ENCODE results near the gene EPHB2.
A peak's percentile ranks its signal among the peaks of the same experiment; 100 is the strongest.
"Not testable (repeated sequence)": the region's sequence is repeated elsewhere in the genome, so short reads cannot be mapped to it uniquely, and the experiment has no call there.

EPHB2 gene

DNA sequence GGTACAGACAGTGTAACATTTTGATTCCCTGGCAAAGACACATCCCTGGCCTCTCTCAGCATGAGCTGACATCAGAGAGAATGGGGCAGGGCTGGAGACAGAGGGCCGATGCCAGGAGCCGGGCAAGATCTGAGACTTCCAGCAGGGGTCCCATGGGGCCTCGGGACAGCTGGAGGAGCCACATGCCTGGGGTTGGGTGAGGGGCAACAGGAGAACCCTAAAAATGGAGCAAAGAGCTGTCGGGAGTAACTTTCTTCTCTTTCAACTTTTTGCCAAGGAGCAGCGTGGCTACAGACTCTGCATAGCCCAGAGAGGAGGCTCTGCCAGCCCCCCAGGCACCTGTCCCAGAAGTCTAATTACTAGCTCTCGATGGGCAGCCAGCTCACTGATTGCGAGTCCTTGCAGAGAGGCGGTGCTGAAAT is 131.2 kb downstream of the EPHB2 start:
- no peak for DNase-seq
- in situ Hi-C loops (cut with MboI; ENCODE audit: low pct_unique_long_range_greater_than_20kb, low sequenced_read_pairs), result no loop called here

DNA sequence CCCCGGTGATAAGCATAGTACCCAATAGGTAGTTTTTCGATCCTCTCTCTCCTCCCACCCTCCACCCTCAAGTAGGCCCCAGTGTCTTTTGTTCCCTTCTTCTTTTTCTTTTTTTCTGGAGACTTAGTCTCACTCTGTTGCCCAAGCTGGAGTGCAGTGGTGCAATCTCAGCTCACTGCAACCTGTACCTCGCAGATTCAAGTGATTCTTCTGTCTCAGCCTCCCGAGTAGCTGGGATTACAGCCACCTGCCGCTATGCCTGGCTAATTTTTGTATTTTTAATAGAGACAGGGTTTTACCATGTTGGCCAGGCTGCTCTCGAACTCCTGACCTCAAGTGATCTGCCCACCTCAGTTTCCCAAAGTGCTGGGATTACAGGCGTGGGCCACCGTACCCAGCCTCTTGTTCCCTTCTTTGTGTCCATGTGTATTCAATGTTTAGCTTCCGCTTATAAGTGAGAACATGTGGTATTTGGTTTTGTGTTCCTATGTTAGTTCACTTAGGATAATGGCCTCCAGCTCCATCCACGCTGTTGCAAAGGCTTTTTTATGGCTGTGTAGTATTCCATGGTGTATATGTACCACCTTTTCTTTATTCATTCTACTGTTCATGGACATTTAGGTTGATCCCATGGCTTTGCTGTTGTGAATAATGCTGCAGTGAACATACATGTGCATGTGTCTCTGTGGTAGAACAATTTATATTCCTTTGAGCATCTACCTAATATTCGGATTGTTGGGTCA is 133.0 kb downstream of the EPHB2 start:
- DNase-seq; in situ Hi-C loops (cut with MboI; ENCODE audit: low pct_unique_long_range_greater_than_20kb, low sequenced_read_pairs): not testable (repeated sequence)

DNA sequence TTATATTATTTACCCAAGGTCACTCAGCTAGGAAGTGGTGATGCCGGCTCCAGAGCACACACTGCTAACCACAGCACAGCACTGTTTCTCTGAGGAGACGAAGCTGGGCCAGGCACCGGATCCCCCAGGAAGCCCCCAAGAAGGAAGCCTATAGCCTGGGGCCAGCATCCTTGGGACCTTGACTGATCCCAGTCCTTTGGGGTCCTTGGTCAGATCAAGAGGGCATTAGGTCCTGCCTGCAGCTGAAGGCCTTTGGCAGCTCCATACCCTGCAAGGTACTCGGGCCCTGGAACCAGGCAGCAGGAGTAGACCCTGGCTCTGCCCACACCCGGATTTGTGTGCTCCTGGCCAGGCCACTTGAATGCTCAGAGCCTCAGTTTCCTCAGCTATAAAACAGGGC is 134.0 kb downstream of the EPHB2 start:
- no peak for DNase-seq
- in situ Hi-C loops (cut with MboI; ENCODE audit: low pct_unique_long_range_greater_than_20kb, low sequenced_read_pairs), result no loop called here

DNA sequence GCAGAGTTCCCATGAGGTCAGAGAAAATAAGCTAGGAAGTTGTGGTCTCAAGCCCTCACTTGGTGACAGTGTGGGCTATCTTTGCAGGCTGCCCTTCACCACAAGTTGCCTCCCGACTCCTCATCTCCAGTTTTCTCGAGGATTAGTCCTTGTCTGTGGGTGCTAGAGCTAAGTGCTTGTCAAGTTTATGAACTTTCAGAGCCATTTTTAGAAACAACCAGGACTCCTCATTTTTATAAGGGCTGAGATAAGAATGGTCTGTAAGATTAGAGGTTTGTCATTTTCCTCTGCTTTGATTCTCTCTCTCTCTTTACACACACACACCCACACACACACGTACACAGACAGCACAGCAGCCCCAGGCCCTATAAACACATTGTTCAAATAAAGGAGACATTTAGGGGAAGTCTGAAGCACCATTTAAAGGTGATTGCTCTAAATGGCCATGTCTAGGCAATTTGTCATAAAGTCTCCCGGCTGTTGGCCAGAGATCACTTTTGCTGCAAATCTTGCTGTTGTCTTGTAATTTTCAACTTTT is 134.8 kb downstream of the EPHB2 start:
- no peak for DNase-seq
- in situ Hi-C loops (cut with MboI; ENCODE audit: low pct_unique_long_range_greater_than_20kb, low sequenced_read_pairs), result no loop called here

DNA sequence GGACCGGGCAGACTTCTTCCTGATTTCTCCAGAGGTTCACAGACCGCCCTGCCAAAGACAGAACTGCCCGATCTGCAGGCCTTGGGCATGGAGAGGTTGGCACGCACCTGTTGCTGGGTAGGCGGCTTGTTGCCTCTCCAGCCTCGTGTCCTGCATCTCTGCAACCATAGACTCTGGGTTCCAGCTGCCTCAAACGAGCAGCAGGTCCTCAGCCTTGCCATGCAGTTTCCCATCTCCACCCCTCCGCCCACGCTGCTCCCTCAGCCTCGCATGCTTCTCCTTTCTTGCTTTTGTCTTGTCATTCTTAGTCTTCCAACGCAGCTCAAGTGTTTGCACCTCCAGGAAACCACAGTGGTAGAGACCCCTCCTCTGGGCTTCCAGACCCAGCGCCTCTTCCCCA is 135.8 kb downstream of the EPHB2 start:
- DNase-seq, result no peak
- in situ Hi-C loops (cut with MboI; ENCODE audit: low pct_unique_long_range_greater_than_20kb, low sequenced_read_pairs), result no loop called here

DNA sequence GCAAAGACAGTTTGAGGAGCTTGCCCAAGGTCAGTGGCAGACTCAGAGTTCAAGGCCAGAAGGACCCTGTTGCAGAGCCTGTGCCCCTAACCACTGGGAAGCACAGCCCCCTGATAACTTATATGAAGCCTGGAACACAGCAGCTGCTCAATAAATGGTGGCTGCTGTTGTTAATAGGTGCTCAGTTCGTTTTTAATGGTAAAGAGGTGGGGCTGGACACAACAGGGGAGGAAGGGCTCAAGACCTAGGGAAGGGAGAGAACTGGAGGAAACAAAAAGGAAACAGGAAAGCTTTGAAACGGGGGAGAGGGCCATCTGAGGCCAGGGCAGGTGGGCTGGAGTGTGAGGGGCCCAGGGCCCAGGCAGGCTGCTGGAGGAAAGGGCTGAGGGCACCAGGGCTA is 136.6 kb downstream of the EPHB2 start:
- in situ Hi-C loops (cut with MboI; ENCODE audit: low pct_unique_long_range_greater_than_20kb, low sequenced_read_pairs), result no loop called here
- DNase-seq, result no peak

DNA sequence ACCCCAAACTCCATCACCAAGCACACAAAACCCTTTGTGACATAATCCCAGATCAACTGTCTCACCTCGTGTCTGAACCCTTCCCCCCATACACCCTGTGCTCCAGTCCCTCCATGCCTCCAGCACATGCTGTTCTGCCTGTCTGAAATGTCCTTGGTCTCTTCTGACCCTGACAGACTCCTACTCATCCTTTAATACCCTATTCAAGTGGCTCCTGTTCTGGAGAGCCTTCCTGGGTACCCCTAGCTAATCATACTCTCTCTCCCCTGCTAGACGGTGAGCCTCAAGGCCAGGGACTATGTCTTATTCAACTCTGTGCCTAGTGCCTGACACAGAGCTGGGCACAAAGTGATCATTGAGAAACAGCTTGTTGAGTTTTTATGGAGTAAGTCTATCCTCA is 137.1 kb downstream of the EPHB2 start:
- in situ Hi-C loops (cut with MboI; ENCODE audit: low pct_unique_long_range_greater_than_20kb, low sequenced_read_pairs), result no loop called here
- DNase-seq, result no peak

DNA sequence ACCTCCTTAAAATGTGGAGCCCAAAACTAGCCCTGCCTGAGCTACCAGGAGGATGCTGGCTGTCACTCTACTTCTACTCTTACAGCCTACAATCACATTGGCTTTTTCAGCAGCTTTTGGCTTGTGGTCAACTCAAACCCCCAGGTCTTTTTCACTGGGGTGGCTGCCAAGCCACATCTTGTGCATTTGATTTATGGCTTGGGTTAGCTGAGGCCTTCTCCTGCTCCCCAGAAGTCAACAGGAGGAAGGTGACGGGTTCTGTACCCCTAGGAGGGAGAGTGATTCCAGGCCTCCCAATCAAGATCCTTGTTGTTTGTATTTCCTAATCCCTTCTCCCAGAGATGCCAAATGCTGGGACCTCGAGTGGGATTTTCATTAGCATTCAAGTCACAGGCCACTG is 137.8 kb downstream of the EPHB2 start:
- in situ Hi-C loops (cut with MboI; ENCODE audit: low pct_unique_long_range_greater_than_20kb, low sequenced_read_pairs), result no loop called here
- no peak for DNase-seq

DNA sequence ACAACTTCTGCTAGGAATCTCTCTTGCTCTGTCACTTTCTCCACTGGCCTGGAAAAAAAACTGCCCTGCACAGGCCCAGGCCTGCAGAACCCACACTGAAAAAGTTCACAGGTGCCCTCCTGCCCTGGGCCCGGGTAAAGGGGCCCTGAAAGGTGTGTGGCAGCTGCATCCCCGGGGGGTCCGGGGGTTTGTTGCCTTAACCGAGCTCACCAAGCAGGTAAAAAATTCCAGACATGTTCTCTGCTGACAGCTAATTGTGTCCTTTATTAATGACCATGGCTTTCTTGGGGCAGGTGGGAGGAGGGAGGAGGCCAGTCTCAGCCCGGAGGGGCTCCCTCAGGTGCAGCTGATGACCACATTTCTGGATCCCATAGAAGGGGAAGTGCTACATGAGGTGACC is 139.1 kb downstream of the EPHB2 start:
- no peak for DNase-seq

DNA sequence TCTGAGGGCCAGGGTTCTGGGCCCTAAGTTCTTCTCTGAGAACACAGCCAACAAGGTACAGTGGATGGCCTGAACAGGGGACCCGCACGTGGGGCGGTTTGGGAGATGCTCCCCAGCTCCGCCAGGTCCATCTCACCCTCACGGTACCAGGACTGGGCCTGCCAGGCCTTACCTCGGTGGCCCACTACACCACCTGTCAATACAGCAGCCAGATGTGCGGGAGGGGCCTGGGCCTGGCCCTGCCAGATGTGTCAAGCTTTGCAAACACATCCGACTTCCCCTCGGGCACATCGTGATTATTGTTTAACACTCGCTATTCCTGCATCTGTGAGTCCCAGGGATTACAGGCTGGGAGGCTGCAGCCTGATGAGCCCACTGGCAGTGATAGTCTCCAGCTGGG is 139.6 kb downstream of the EPHB2 start:
- no peak for DNase-seq
- in situ Hi-C loops (cut with MboI; ENCODE audit: low pct_unique_long_range_greater_than_20kb, low sequenced_read_pairs), result no loop called here

More for the DNA sequence above, 139.1 kb downstream of the EPHB2 start:
- in situ Hi-C loops (cut with MboI; ENCODE audit: low pct_unique_long_range_greater_than_20kb, low sequenced_read_pairs), result no loop called here

DNA sequence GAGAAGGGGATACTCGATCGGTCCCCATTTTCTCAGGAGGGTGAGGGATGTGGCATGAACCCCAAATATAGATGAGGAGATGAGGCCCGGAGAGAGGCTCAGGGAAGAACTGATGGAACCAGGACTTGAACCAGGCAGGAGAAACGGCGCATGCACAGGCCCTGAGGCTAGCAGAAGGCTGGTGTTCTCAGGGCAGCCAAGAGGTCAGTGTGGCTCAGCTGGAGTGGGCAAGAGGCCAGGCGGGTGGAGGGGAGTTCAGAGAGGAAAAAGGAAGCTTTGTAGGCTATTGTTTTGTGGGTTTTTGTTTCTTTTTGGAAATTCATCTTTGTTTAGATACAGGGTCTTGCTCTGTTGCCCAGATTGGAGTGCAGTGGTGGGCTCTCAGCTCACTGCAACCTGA is 140.0 kb downstream of the EPHB2 start:
- in situ Hi-C loops (cut with MboI; ENCODE audit: low pct_unique_long_range_greater_than_20kb, low sequenced_read_pairs), result no loop called here
- DNase-seq, result no peak

DNA sequence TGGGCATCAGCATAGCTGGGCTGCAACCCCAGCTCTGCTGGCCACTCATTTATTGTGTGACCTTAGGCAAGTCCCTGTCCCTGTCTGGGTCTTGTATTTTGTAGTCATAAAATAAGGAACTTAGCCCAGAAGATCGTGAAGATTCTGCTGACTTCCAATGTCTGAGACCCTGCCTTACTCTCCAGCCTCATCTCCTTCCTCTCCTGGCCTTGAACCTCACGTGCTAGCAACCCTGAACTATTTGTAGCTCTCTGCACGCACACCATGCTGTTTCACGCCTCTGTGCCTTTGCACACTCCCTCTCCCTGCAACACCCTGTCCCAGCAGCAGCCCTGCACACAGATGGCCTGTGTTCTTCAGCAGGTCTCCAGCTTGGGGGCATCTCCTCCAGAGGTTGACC is 140.9 kb downstream of the EPHB2 start:
- in situ Hi-C loops (cut with MboI; ENCODE audit: low pct_unique_long_range_greater_than_20kb, low sequenced_read_pairs), result no loop called here
- DNase-seq, result peak; percentile 5

DNA sequence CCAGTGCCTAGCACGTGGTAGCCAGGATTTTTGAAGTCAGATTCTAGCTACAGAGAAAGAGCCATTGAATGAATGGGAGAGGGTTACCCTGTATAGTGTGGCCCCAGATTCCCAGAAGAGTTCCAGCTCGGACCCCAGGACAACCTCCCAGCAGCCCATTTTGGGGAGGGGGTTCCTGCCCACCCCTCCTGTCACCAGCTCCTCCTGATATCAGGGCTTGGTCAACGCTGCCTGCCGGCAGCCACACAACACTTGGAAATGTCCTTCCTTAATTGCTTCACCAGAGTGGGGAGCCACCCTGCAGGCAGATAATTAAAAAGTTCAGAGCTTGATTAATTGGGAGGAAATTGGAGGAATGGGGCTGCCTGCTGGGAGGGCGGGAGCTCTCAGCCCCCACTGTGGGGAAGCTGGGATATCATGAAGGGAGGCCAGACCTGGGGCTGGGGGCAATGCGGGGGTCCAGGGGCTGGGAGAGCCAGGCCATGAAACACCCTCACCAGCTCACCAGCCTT is 141.6 kb downstream of the EPHB2 start:
- DNase-seq, result no peak
- in situ Hi-C loops (cut with MboI; ENCODE audit: low pct_unique_long_range_greater_than_20kb, low sequenced_read_pairs), result no loop called here

DNA sequence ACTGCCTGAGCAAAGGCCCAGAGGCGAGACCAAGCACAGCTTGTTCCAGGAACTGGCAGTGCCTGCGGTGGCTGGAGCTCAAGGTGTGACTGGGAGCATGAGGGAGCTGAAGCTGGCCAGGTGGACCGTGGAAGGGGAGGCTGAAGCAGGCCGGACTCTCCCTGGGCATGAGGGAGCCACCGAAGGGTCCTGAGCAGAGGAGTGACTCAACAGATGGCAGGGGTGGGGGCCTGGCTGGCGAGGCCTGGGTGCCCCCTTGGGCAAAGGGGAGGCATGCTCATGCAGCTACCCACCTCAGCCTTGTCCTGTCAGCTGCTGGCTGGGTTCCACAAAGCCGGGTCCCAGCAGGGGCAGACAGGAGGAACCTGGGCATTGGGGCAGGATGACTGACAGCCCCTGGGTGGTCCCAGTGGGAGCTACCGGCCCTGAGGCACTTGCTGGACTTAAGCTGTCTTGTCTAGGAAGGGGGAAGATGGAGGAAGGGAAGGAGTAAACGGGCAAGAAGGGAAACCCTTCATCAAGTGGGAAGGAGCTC is 143.1 kb downstream of the EPHB2 start:
- no peak for DNase-seq
- in situ Hi-C loops (cut with MboI; ENCODE audit: low pct_unique_long_range_greater_than_20kb, low sequenced_read_pairs), result no loop called here

DNA sequence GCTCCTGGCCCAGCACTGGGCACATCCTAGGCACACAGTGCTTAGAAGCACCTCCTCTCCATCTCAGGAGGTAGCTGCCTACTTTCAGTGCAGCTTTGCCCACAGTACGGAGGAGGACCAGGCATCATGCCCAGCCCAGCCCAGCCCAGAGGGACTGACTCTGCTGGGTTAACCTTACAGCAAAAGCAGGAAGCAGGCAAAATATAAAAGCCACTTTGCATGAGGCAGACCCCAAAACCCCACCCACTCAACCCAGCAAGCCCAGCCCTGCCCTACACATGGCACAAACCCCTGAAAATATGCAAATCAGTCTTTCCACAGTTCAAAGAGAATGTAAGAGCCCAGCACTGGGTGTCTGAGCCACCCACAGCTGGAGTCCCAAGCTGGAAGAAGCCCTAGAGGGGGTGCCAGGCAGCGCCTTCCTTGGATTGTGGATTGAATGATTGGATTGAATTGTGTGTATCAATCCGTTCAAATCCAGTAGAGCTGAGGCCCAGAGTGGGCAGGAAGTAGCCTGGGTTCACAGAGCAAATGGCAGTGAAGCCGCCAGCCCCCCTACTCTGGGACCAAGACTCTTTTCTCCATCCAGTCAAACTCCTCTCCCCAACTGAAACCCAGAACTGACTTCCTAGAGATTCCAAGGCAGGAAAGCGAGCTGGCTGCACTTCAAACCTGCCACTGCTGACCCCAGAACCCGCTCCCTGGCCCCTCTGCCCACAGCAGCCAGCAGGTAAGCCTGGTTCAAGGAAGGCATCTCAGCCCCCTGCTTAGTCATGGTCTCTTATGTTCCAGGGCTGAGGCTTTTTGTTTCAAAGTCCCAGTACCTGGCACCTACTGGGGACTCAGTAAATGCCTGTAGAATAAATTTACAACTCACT is 144.3 kb downstream of the EPHB2 start:
- in situ Hi-C loops (cut with MboI; ENCODE audit: low pct_unique_long_range_greater_than_20kb, low sequenced_read_pairs), result no loop called here
- DNase-seq, result no peak

DNA sequence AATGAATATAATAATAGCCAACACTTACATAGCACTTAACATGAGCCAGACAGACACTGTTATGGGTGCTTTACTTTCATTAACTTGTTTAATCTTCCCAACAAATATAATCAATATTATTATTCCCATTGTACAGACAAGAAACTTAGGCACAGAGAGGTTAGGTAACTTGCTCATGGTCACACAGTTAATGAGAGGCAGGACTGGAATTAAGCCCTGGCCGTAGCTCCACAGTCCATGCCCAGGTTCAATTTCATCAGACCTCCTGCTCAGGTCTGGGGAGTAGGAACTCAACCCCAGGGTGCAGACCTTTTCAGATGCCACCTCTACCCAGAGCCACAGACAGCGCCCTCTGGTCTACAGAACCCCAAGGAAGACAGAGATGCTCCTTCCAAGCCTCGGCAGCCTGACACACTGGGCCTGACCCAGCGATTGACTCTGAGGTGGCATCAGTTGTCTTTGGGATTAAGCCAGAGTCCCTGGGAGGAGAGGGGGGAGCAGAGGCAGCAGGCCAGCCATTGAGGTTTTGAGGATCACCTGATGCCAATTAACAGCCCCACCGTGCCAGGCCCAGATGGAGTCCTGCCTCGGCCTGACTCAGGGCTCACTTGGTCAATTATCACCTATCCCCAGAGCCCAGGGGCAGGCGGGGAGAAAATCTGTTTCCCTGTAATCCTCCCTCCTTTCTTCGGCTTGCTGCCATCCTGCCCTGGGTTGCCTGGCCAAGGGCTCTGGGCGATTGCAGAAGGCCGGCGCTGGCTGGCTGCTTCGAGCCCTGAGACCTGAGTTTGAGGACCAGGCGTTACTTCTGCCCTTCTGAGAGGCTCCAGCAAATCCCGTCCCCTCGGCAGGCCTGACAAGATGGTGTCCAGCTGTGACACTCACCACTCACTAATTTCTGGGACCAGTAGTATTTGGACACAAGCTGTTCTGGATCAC is 145.3 kb downstream of the EPHB2 start:
- DNase-seq, result no peak
- in situ Hi-C loops (cut with MboI; ENCODE audit: low pct_unique_long_range_greater_than_20kb, low sequenced_read_pairs), result no loop called here

DNA sequence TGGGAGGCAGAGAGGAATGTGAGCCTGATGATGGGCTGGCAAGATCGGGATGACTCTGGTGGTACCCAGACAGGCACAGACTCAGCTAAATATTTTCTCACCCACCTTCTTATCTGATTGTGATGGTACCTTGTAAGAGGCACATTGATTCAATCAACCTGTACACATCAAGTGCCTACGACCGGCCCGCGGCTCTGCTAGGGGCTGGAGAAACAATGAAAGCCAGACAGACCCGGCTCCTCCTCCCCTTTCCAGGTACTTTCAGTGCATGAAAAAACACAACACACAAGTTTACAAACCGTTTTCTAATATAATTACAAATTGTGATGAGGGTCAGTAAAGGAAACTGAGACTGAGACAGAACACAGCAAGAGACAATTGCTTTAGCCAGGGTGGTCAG is 147.0 kb downstream of the EPHB2 start:
- in situ Hi-C loops (cut with MboI; ENCODE audit: low pct_unique_long_range_greater_than_20kb, low sequenced_read_pairs), result no loop called here
- DNase-seq, result no peak

DNA sequence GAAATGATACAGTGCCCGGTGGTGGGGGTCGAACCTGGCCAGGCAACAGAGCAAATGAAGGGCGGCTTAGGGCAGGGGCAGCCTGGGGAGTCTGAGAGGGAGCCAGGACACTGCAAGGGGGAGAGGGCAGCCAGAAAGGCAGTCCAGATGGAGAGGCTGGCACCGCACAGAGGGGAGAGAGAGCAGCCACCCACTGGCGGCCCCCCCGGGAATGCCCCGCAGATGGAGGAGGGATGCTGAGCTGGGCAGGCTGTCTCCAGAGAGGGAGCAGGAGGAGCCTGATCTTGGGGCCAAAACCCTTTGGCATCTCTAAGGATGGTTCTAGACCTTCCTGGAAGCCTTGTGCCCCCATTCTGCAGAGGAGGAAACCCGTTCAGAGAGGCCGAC is 149.8 kb downstream of the EPHB2 start:
- no peak for DNase-seq
- in situ Hi-C loops (cut with MboI; ENCODE audit: low pct_unique_long_range_greater_than_20kb, low sequenced_read_pairs), result no loop called here

DNA sequence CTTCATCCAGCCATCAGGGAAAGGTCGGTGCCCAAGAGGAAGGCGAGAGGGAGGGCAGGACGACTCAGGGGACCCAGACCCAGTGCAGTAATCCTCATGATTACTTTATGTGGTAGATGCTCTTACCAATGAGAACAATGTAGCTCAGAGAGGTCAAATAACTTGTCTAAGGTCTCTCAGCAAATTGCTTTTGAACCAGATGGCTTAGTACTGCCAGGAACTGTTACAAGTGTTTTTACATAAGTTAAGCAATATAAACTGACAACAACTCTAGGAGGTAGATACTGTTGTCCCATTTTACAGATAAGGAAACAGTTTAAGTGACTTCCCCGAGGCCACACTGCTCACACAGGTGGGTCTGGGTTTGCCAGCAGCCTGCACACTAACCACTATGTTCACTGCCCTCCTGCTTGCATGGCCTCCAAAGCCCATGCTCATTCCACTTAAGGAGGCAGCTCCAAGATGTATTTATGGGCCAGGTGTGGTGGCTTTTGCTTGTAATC is 150.3 kb downstream of the EPHB2 start:
- DNase-seq, result no peak
- in situ Hi-C loops (cut with MboI; ENCODE audit: low pct_unique_long_range_greater_than_20kb, low sequenced_read_pairs), result no loop called here
